CD14-positive monocyte (primary cell): ENCODE data around the gene KDM4C. TPM values are rescaled to one million over a fixed set of nuclear protein-coding genes. Genes with fewer than 3 reads are reported as not detected.

ENCODE experiments used
- DNase-seq, 3 donors: peaks; one replicate each; pipeline ENCODE4 v3.0.0-alpha.2; 2011 to 2022
- H2AFZ ChIP-seq: 2 replicates; pipeline ENCODE4 v1.6.0; 2012; ENCODE audit warnings: mild to moderate bottlenecking, low read depth, low read length, inconsistent platforms; ENCODE audit not compliant: insufficient read depth, poor library complexity, severe bottlenecking
- H3K27ac ChIP-seq, 2 donors: 1 replicate in 1 of 2; 2 replicates in 1 of 2; pipeline ENCODE4 v1.5.1; 2012 to 2013; ENCODE audit warnings: low read length in 2 of 2, control low read depth in 1 of 2, inconsistent platforms in 1 of 2, low read depth in 1 of 2, mild to moderate bottlenecking in 1 of 2
- H3K27me3 ChIP-seq, 2 donors: one replicate each; pipeline versions ENCODE4 v1.6.0 to v1.6.1; 2011 to 2013; ENCODE audit warnings: low read length in 2 of 2; ENCODE audit not compliant: control insufficient read depth in 2 of 2, insufficient read depth in 2 of 2
- H3K36me3 ChIP-seq, 2 donors: replicated peaks in 1 of 2; 1 replicate in 1 of 2; 2 replicates in 1 of 2; pipeline versions ENCODE4 v1.5.1 to v1.6.1; 2012 to 2013; ENCODE audit warnings: low read length in 2 of 2, control low read depth in 1 of 2, inconsistent platforms in 1 of 2, mild to moderate bottlenecking in 1 of 2; ENCODE audit not compliant: insufficient read depth in 2 of 2, control insufficient read depth in 1 of 2
- H3K4me1 ChIP-seq, 2 donors: 1 replicate in 1 of 2; 2 replicates in 1 of 2; pipeline versions ENCODE4 v1.5.1 to v1.6.1; 2012 to 2013; ENCODE audit warnings: low read length in 2 of 2, control low read depth in 1 of 2, inconsistent platforms in 1 of 2, mild to moderate bottlenecking in 1 of 2, moderate library complexity in 1 of 2; ENCODE audit not compliant: insufficient read depth in 2 of 2, control insufficient read depth in 1 of 2
- H3K4me2 ChIP-seq: replicated peaks from 2 replicates; pipeline ENCODE3; 2012; ENCODE audit warnings: low read length, moderate library complexity, mild to moderate bottlenecking; ENCODE audit not compliant: poor library complexity, severe bottlenecking; ENCODE audit errors: extremely low read depth
- H3K4me3 ChIP-seq, 3 experiments: fragments of 200-600 bp in 1 of 3; sonication (generic) in 1 of 3; replicated peaks in 1 of 3; 1 replicate in 2 of 3; 2 replicates in 1 of 3; pipeline ENCODE4 v1.5.1; 2011 to 2013; ENCODE audit warnings: low read length in 3 of 3, mild to moderate bottlenecking in 3 of 3, control low read depth in 2 of 3, low read depth in 2 of 3, inconsistent platforms in 1 of 3, moderate library complexity in 1 of 3
- H3K79me2 ChIP-seq: 2 replicates; pipeline ENCODE4 v1.6.0; 2012; ENCODE audit warnings: mild to moderate bottlenecking, control low read depth, inconsistent platforms, low read length, moderate library complexity; ENCODE audit not compliant: insufficient read depth
- H3K9ac ChIP-seq: 2 replicates; pipeline ENCODE4 v1.6.0; 2017; ENCODE audit warnings: low read length, mild to moderate bottlenecking; ENCODE audit not compliant: insufficient read depth, poor library complexity, severe bottlenecking
- H3K9me3 ChIP-seq, 2 donors: replicated peaks in 1 of 2; 1 replicate in 1 of 2; 2 replicates in 1 of 2; pipeline versions ENCODE4 v1.5.1 to v1.6.1; 2012 to 2013; ENCODE audit warnings: low read length in 2 of 2, control low read depth in 1 of 2; ENCODE audit not compliant: control insufficient read depth in 1 of 2, insufficient read depth in 1 of 2
- H4K20me1 ChIP-seq: 2 replicates; pipeline ENCODE4 v1.6.0; 2012; ENCODE audit warnings: mild to moderate bottlenecking, low read length, control low read depth, moderate library complexity; ENCODE audit not compliant: insufficient read depth
- H3K27ac Mint-ChIP-seq, 7 donors: one replicate each; pipeline ENCODE4 v1.8.0; 2020; ENCODE audit warnings: mild to moderate bottlenecking in 7 of 7, mixed read lengths in 7 of 7, moderate library complexity in 6 of 7, inconsistent platforms in 2 of 7
- H3K27me3 Mint-ChIP-seq, 3 donors: one replicate each; pipeline ENCODE4 v1.8.0; 2021 to 2022; ENCODE audit warnings: low read depth in 3 of 3, mild to moderate bottlenecking in 3 of 3, mixed read lengths in 3 of 3, moderate library complexity in 3 of 3, inconsistent platforms in 1 of 3
- H3K36me3 Mint-ChIP-seq, 2 donors: one replicate each; pipeline ENCODE4 v1.8.0; 2020; ENCODE audit warnings: mixed read lengths in 2 of 2, inconsistent platforms in 1 of 2, mild to moderate bottlenecking in 1 of 2
- H3K4me1 Mint-ChIP-seq: one replicate; pipeline ENCODE4 v1.8.0; 2020; ENCODE audit warnings: mild to moderate bottlenecking, mixed read lengths
- H3K4me3 Mint-ChIP-seq, 2 donors: one replicate each; pipeline ENCODE4 v1.8.0; 2020; ENCODE audit warnings: mild to moderate bottlenecking in 2 of 2, mixed read lengths in 2 of 2, moderate library complexity in 1 of 2
- H3K9me3 Mint-ChIP-seq, 7 donors: one replicate each; pipeline ENCODE4 v1.8.0; 2020 to 2022; ENCODE audit warnings: mixed read lengths in 7 of 7, mild to moderate bottlenecking in 6 of 7, moderate library complexity in 6 of 7, inconsistent platforms in 2 of 7
- CTCF ChIP-seq: fragments of 200-600 bp; IDR thresholded peaks from one replicate; pipeline ENCODE4 v1.8.0; 2022; ENCODE audit warnings: antibody characterized with exemption, mild to moderate bottlenecking
- WGBS: methylation state at CpG from one replicate; pipeline ENCODE4 v1.1.5; 2013; ENCODE audit warnings: missing lambda C conversion rate; ENCODE audit not compliant: insufficient coverage; 5-methylcytosine and 5-hydroxymethylcytosine counted together
- intact Hi-C, 2 donors: fragments of 100-400 bp; cut with micrococcal nuclease; formaldehyde crosslinking; loops; one replicate each; pipeline versions ENCODE4 v1.15.0 to v1.15.1; 2023
- polyA plus RNA-seq, 3 donors: library from polyadenylated mRNA; depleted of rRNA in 1 of 3; unstranded in 2 of 3; stranded (reverse) in 1 of 3; fragments of 300-500 nt in 2 of 3; fragments of >200 nt in 1 of 3; fragmentation: Illumina TruSeq in 2 of 3; gene quantifications; 1 replicate in 2 of 3; 2 replicates in 1 of 3; pipeline ENCODE4 v1.2.3, GENCODE V29; 2012 to 2021

Gene KDM4C
- polyA plus RNA-seq, 3 donors, result 15.2 to 36.2 (median 17.1) TPM

- H3K36me3 Mint-ChIP-seq, result peaks cover 73% of the 10 kb centered on the region in 2 donors
- no peak for TF ChIP-seq CTCF
- H3K4me3 Mint-ChIP-seq, result no peak overlapping the region
- no peaks in the 10 kb centered on the region for H3K9me3 ChIP-seq
- H3K4me2 ChIP-seq, result no peak overlapping the region
- H3K9ac ChIP-seq, result no peak overlapping the region
- no peaks in the 10 kb centered on the region for H3K79me2 ChIP-seq
- no peaks in the 10 kb centered on the region for H4K20me1 ChIP-seq
- no peak for DNase-seq
- WGBS, result 86% methylated on average over 3 of the region's 3 CpGs
- no peaks in the 10 kb centered on the region for H3K27me3 Mint-ChIP-seq
- peaks cover 7% of the 10 kb centered on the region for H3K4me1 Mint-ChIP-seq
- H3K4me1 ChIP-seq, result no peaks in the 10 kb centered on the region
- no peak overlapping the region for H2AFZ ChIP-seq
- no peaks in the 10 kb centered on the region for H3K27me3 ChIP-seq
- no peak overlapping the region for H3K4me3 ChIP-seq
- no peaks in the 10 kb centered on the region for H3K9me3 Mint-ChIP-seq
- no peak overlapping the region for H3K27ac ChIP-seq
- H3K36me3 ChIP-seq, result peaks cover 30 to 76% of the 10 kb centered on the region in 2 donors
- H3K27ac Mint-ChIP-seq, result no peak overlapping the region
- intact Hi-C loops, result no loop called here
Observed at GRCh38 chr9:7173139-7173538, 415.4 kb downstream of the KDM4C start.

GRCh38 chr9:7174301-7174700 lies 416.5 kb downstream of the KDM4C start:
- Histone ChIP-seq H3K9ac (no peak overlapping the region), H3K27ac (no peak overlapping the region), H3K4me3 (no peak overlapping the region), H4K20me1 (no peaks in the 10 kb centered on the region), H3K79me2 (no peaks in the 10 kb centered on the region), H3K9me3 (no peaks in the 10 kb centered on the region), H2AFZ (no peak overlapping the region), H3K4me1 (no peaks in the 10 kb centered on the region), H3K36me3 (peaks cover 30 to 77% of the 10 kb centered on the region in 2 donors), H3K4me2 (no peak overlapping the region), H3K27me3 (no peaks in the 10 kb centered on the region)
- TF ChIP-seq CTCF, result no peak
- Mint-ChIP-seq H3K27ac (peak overlapping the region in 1 of 7 donors; percentile 7), H3K9me3 (no peaks in the 10 kb centered on the region), H3K4me1 (peaks cover 7% of the 10 kb centered on the region), H3K4me3 (no peak overlapping the region), H3K36me3 (peaks cover 66 to 78% of the 10 kb centered on the region in 2 donors), H3K27me3 (peaks cover 0 to 2% (median 0%) of the 10 kb centered on the region in 3 donors)
- WGBS, result 96% methylated on average over 6 of the region's 7 CpGs
- intact Hi-C loops, result no loop called here
- DNase-seq, result no peak
